NCI-H1417 (cell line): ENCODE results near the gene SRP72.
"Not testable (repeated sequence)": the region's sequence is repeated elsewhere in the genome, so short reads cannot be mapped to it uniquely, and the experiment has no call there.

ENCODE experiments used
- DNase-seq, 3 experiments: peaks; one replicate each; lab custom pipeline; 2025; lab: John Stamatoyannopoulos, UW

The SRP72 gene, protein sequence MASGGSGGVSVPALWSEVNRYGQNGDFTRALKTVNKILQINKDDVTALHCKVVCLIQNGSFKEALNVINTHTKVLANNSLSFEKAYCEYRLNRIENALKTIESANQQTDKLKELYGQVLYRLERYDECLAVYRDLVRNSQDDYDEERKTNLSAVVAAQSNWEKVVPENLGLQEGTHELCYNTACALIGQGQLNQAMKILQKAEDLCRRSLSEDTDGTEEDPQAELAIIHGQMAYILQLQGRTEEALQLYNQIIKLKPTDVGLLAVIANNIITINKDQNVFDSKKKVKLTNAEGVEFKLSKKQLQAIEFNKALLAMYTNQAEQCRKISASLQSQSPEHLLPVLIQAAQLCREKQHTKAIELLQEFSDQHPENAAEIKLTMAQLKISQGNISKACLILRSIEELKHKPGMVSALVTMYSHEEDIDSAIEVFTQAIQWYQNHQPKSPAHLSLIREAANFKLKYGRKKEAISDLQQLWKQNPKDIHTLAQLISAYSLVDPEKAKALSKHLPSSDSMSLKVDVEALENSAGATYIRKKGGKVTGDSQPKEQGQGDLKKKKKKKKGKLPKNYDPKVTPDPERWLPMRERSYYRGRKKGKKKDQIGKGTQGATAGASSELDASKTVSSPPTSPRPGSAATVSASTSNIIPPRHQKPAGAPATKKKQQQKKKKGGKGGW

DNA sequence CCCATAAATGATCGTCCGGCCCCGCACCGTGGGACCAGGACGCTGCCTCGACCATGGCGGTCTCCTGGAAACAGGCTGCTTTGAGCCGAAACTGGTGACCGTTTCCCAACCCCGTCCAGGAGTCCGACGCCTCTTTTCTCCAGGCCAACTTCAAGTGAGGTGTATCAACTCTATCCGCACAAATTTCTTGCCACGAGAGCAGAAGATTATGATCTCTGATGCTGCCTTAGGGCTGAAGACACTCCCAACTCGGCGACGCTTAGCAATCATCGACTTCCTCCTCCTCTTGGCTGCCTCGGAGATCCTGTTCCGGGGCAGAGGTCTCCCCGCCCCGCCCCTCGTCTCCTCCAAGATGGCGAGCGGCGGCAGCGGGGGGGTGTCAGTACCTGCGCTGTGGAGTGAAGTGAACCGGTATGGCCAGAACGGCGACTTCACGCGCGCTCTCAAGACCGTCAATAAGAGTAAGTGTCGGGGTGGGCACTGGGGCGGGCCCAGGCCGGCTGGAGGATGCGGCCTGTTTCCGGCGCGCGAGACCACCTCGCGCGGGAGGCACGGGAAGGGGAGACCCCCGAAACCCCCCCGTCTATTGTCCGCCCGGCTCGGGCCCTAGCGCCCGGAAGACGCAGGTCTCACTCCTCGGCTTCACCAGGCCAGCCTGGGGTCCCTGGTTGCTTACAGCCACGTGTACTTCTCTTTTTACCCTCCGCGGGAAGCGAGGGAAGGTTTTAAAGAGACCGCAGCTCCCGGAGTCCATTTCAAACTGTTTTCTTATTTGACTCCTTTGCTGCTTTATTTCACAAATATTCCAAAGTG lies at the start of gene SRP72:
TSS of gene SRP72 (plus strand) at position 334 of the 813 bp plus-strand sequence. CDS start at position 353, 19 bp downstream.
- DNase-seq, result peak; percentile 85 to 91 (median 89)

DNA sequence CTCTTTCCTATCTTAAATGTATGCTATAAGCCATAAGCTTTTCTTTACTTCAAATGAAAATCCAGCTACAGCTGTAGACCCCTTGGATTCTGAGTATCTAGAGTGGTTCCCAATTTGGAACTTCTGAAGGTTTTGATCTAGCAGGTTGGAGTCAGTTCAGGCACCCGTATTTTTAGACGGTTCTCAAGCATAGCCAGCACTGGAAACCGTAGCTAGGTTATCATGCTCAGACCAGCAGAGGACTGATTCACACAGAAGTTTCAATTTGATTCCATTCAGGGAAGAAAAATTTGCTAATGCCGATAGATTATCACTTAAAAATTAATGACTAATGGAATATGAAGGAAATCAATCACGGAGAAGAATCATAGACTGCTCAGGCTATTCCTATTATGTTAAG lies 43.2 kb upstream of the SRP72 start:
- no peak for DNase-seq

DNA sequence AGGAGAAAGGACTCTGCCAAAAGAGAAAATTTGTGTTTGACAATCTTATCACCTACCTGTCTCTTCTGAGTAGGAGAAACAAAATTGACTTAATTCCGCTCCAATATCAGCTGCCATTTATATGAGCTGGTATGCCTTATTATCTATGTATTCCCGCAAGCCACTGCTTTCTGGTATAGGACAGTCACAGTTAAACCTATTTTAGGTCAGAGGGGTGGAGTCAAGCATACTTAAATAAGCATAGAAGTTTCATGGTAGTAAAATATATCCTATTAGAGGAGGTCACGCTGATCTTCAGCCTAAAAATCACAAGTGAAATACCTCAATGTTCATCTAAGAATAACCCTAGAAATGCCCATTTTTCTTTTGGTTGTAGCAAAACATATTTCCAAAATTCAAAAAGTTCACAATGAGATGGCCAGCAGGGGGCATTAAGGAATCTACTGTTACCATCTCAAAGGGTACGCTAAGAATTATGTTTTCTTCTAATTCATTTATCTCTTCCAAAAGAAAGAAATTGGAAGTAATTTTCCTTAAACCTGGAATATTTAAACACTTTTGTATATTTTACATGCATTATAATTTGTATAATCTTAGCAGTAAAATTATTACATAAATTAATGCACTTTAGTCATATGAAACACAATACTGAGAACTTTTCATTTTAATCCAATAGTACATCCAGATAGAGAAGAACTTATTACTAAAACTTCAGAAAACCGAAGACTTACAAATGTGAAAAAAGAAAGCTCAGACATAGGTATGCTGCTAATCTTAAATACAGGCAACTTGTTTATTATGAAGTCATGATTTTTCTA lies 42.5 kb upstream of the SRP72 start:
- DNase-seq, result peak in 2 of 3 experiments; percentile 9 to 23

DNA sequence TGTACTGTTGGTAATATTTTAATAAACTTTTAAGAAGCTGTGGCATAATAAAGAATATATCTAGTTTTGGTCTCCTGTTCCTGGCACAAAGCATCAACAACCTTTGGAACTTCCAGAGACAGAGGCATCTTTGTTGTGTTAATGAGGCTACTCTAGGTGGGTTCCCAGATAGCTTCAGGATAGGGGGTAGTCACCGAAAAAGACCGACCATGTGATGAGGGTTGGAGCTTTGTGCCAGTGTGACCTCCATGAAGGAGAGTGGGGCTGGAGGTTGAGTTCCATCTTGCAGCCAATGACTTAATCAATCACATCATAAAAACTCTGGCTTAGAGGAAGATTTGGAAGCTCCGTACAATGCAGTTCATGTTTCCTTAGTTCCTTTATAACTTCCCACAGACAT lies 41.9 kb upstream of the SRP72 start:
- DNase-seq, result no peak

DNA sequence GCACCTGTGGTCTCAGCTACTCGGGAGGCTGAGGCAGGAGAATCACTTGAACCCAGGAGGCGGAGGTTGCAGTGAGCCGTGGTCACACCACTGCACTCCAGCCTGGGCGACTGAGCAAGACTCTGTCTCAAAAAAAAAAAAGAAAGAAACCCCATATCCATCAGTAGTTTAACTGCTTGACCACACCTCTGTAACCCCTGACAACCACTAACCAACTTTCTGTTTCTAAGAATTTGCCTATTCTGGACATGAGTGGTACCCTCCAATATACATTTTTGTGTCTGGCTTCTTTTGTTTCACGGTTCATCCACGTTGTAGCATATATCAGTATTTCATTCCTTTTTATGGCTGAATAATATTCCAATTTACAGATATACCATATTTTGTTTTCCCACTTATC lies 41.1 kb upstream of the SRP72 start:
- DNase-seq, result no peak

DNA sequence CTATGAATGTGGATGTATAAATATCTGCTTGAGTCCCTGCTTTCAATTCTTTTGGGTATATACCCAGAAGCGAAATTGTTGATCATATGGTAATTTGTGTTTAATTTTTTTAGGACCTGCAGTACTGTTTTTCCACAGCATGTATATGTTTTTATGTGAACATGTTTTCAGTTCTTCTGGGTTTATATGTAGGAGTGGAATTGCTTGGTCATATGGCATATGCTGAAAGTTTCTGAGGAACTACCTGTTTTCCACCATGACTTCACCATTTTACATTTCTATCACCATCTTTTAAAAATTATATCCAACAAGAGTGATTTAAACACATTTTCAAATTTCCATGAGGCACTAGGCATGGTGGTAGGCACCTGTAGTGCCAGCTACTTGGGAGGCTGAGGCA lies 40.2 kb upstream of the SRP72 start:
- DNase-seq, result no peak

DNA sequence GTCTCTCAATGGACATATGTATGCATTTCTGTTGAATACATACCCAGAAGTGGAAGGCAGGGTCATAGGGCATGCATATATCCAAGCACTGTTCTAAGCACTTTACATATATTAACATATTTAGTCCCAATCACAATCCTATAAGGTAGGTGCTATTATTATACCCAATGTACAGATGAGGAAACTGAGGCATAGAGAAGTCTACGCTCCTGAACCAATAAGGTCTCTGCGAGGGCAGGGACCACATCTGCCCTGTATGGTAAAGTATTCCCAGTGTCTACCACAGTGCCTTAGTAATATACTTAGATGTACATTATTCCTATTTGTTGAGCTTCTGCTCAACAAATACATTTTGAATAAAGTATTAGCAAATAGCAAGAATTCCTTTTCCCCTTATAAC lies 37.2 kb upstream of the SRP72 start:
- no peak for DNase-seq

DNA sequence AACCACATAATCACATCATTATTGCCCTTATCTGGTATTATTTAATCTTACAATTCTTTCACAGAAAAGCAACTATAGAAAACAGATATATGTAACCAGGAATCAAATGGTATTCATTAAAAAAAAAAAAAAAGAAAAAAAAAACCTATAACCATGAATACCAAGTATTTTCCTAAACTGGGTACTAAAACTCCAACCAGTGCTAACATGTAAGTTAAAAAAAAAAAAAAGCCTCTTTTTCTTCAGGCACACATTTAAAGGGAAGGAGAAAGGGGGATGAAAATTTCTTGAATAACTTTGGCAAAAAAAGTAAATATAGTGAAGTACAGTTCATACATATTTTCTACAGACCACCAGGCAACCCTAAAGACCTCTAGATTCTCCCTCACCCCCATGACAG lies 34.1 kb upstream of the SRP72 start:
- DNase-seq, result no peak

DNA sequence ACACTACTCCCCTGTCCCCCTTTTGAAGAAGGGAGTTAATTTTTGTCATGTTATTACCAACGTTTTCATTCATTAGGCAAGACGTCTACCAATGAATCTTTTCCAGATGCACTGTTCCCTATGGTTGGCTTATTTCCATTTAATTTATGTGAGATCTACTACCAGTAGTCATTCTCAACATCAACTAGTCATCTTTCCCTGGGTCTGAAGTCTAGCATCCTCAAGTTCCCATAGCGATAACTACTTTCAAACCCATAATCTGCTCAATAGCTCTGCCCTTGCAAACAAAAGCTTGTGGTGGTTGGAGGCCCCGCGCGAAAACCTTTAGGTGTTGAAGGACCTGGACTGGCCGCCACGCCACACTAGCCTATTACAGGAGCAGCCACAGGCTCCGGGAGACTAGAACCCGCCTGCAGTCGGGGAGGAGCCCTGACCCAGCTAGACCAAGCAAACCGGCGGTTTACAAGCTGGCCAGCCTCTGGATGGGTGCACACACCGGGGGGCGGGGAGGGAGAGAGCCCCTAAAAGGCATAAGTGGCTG lies 32.7 kb upstream of the SRP72 start:
- peak; percentile 51 to 89 (median 87) for DNase-seq

DNA sequence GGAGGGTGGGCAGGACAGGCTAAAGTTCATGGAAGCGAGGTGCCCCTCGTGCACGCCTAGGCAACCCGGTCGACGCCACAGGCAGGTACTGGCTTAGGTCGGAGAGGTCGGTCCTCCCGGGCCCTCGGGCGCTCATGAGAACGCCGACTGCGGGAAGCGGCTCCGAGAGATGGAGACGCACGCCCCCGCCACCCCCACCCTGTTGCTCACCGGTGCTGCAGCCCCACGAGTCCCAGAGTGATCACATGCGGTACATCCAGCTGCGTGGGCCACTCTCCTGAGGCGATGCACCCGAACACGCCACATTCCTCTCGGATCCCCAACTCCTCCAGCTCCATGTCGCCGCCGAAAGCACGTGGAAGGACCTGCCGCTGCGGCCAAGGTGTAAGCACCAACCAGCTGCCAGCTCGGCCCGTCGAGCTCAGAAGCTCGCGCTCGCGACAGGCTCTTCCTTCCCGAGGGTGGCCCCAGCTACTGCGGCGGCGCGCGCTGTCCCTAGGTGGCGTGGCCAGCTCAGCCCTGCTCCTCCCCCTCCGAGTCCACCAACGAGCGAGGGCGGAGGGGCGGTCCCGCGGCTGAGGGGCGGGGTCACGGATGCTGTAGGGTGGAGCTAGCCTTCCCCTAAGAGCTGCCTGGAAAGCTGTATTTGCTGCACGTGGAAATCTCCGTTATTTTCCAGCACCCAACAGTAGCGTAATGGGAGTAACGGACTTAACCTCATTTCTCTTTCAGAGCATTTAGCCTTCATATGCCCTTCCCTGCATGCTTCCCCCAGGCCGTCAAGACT lies 32.1 kb upstream of the SRP72 start, which contains the start of gene PPAT:
TSS of gene PPAT (minus strand) at position 476 of the 787 bp plus-strand sequence. CDS start at position 338, 138 bp downstream.
- DNase-seq, result peak; percentile 98 to 99 (median 99)

DNA sequence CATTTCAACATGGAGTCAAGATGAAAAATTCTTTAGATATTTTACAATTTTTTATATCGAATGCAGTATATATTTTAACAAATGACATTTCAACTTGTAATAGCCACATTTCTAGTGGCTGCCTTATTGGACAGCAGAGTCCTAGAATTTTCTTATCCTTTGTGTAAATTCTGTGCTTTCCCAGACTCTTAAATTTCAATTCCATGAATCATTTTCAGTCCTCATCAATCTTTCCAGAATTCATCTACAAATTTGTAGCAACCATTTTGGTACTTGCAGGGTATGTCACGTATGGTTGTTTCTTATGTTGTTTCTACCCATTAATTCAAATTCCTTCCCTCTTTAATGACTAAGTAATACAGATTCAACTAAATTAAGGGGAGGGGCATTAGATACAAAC lies 28.7 kb upstream of the SRP72 start:
- no peak for DNase-seq

DNA sequence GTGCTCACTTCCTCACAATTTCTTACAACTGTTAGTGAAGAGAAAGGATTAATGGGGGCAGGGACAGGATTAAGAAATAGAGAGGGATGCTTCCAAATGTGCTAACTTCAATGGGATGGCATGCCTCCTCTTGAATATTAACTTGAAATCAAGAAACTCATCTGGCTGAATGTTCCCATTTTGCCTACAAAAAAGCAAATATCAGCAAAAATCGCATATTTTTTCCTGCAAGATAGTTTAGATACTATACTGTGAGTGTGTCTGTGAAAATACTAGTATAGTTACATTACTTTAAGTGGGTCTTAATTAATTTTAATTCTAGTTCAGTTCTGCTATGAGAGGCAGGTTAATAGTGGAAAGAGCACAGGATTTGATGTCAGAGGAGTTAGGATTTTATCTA lies 26.4 kb upstream of the SRP72 start:
- DNase-seq, result no peak

DNA sequence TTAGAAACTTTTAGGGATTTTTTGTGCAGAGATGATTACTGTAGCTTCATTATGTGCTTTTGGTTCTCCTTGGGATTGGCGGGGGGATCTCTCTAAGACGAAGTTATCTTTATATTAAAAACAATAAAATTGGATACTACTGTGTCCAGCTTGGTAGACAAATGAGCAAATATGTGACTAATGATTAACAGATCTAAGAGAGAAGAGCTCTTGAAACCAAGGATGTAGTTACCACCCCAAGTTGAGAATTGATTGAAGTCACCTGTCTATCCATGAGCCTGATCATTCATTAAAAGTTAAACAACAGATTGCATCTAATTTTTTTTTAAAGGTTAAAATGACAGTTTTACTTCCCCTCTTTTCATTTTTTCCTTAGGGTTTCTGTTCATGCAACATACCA lies 22.7 kb upstream of the SRP72 start:
- DNase-seq, result no peak

DNA sequence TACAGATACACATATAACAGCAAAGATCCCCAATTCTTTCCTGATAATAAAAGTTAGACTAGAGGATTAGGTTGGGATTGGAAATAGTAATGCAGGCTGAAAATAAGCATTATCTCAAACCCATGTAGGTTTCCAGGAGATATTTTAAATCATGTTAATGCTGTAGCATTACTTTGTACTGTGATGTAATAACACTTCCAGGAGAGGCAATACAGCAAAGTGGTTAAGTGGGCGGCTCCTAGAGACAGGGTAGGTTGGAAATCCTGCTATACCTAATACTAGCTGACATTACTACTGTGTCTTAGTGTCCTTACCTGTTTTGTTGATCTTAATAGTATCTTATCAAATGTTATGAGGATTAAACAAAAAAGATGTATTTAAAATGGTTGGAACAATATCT lies 21.7 kb upstream of the SRP72 start:
- DNase-seq, result no peak

DNA sequence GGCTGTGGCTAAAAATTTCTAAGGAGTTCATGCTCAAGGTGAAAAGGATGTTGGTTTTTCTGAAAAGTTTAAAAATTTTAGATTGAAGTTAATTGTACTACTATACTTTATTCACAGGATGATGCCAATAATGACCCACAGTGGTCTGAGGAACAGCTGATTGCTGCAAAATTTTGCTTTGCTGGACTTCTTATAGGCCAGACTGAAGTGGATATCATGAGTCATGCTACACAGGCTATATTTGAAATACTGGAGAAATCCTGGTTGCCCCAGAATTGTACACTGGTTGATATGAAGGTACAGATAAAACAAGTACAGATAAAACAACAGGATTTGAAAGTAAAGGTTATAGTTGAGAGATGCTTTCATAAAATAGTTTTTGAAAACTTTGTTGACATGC lies 19.1 kb upstream of the SRP72 start:
- no peak for DNase-seq

DNA sequence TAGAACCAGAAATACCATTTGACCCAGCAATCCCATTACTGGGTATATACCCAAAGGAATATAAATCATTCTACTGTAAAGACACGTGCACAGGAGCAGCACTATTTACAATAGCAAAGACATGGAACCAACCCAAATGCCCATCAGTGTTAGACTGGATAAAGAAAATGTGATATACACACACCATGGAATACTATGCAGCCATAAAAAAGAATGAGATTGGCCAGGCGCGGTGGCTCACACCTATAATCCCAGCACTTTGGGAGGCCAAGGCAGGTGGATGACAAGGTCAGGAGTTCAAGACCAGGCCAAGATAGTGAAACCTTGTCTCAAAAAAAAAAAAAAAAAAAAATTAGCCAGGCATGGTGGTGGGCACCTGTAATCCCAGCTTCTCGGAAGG lies 17.9 kb upstream of the SRP72 start:
- DNase-seq, result not testable (repeated sequence)

DNA sequence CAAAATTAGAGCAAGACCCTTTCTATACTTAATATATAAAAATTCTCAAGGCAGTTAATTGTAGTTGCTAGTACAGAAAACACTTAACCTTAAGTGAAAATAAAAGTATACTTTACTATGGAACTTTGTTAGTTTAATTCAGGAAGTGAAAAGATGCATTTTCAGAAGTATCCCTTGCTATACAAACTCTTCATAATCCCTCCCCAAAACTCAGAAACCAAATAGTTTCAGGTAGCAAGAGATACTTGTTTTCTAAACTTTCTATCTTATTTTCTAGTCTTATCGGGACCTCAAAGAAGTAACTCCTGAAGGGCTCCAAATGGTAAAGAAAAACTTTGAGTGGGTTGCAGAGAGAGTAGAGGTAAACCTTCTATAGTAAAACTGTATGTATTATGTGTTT lies 17.1 kb upstream of the SRP72 start:
- DNase-seq, result no peak

DNA sequence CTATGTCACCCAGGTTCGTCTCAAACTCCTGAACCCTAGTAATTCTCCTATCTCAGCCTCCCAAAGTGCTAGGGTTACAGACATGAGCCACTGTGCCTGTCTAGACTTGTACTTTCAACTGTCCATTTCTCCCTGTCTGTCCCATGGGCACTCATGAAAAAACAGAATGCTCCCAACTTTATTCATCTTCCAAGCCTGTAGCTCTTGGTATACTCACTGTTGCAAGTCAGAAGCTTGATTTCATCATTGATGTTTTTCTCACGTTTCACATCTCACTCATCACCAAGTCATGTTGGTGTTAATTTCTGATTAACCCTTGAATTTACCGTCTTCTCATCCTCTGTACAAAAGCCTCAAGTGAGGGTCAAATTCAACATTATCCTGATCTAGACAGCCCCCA lies 7.3 kb upstream of the SRP72 start:
- peak in 1 of 3 experiments; percentile 28 for DNase-seq

DNA sequence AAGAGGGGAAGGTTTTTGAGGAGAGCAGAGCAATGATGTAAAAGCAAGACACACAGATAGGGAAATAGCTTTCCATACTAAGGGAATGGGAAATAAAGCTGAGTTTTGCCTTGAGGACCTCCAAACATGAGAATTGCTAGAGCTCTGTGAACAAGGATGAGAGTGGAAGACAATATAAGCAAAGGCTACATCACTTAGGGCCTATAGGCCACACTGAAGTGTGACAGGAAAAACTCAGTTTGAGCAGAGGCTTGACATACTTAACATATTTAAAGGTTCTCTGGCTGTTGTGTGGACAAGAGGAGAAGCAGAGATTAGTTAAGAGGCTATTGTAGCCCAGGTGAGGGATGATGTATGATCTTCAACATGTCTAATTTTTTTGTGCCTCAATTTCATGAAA lies 5.3 kb upstream of the SRP72 start:
- no peak for DNase-seq

DNA sequence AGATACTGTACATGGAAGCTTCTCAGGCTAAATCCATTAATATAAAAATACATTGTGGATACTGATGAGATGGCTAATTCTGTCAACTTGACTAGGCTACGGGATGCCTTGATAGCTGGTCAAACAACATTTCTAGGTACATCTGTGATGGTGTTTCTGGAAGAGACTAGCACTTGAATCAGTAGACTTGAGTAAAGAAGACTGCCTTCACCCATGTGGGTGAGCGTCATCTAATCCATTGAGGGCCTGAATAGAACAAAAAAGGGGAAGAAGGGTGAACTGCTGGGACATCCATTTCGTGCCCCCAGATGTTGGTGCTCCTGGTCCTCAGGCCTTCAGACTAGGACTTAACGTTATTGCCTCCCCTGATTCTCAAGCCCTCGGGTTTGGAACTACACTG lies 3.7 kb upstream of the SRP72 start:
- no peak for DNase-seq

DNA sequence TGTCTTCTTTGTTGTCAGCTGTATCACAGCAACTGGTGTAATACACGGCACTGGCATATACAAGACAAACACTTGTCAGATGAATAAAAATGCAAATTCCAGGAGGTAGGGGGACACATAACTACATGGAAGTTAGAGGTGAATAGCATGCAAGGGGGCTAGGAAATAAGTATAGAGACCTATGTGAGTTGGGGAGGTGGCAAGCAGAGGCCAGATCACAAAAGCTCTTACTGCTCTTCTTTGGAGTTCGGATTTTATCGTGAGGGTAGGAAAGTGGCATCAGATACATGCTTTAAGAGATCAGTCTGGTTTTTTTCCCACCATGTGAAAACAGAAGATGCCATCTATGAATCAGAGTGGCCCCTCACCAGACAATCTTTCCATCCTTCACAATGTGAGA lies 2.8 kb upstream of the SRP72 start:
- DNase-seq, result peak in 1 of 3 experiments; percentile 2
